ENCODE results near the gene B4GALT1. TPM values are rescaled to one million over a fixed set of nuclear protein-coding genes. Genes with fewer than 3 reads are reported as not detected.

The B4GALT1 gene
- total and polyA plus RNA-seq, 2 of the 8 experiments (the other 6 are each of a cell fraction or from before 2014, with no cell fraction given): 12.8 to 18.2 TPM

DNA sequence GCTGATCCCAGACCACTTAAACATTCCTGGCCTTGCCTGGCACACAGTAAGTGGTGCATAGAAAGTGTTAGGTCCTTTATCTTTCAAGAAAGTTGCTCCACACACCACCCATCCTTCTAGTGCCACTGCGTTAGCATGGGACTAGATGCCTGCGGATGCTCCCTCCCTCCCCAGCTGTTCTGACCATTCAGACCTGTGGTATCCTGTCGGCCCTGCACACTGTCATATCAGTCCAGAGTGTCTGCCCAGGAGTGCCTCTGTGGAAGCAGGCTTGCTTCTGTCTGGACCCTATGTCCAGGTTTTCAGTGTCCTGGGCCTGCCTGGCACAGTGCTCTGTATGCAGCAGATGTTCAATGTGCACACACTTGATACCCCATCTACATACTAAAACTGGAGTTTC, 52.4 kb downstream of the B4GALT1 start:
- H3K4me1 ChIP-seq (replicated peaks in 1 of 4; ENCODE audit: control insufficient read depth in 3 of 4, insufficient read depth in 4 of 4, low read length in 3 of 4): peaks cover 0 to 4% (median 0%) of the 10 kb centered on the region in 4 experiments; a peak in 3 of 7 replicates
- no peaks in the 10 kb centered on the region; the same call in 1 of the 2 replicates for H3K79me1 ChIP-seq (ENCODE audit: low read depth, low read length)
- no peak overlapping the region for H3K4me3 ChIP-seq (ENCODE audit: extremely low read depth in 1 of 4, insufficient read depth in 2 of 4, low read depth in 3 of 4, low read length in 4 of 4)
- no peak for FAIRE-seq
- H3K27ac ChIP-seq (ENCODE audit: low read depth, low read length): no peak overlapping the region
- H3K23ac ChIP-seq (ENCODE audit: insufficient read length): no peak overlapping the region
- no peak overlapping the region for H3K14ac ChIP-seq (ENCODE audit: insufficient read length)
- no peak overlapping the region for H3K18ac ChIP-seq (ENCODE audit: extremely low read depth, low read length)
- CTCF ChIA-PET (ENCODE audit: partially characterized antibody): interaction anchor here (1.0 kb wide), 1 partner anchor 8 kb away, joined by 3 read pairs; no protein-coding TSS in a partner anchor
- no peaks in the 10 kb centered on the region for H3K36me3 ChIP-seq (ENCODE audit: control insufficient read depth in 2 of 4, insufficient read depth in 4 of 4, low read length in 3 of 4)
- H3K27me3 ChIP-seq (replicated peaks in 1 of 4; ENCODE audit: control insufficient read depth in 3 of 4, extremely low read depth in 1 of 4, insufficient read depth in 3 of 4, low read length in 3 of 4): no peaks in the 10 kb centered on the region
- no peak overlapping the region for H2AK5ac ChIP-seq (ENCODE audit: low read depth, low read length)
- no peak overlapping the region for H4K8ac ChIP-seq (ENCODE audit: extremely low read depth, insufficient read depth, low read length)
- no peak overlapping the region for H3K56ac ChIP-seq (replicated peaks; ENCODE audit: insufficient read length, low read depth, low read length)
- 94% methylated on average over 3 of the region's 3 CpGs; no CpG with 5 or more reads in 1 of the 2 experiments for WGBS, 2 experiments (ENCODE audit: extremely low coverage in 1 of 2, insufficient coverage in 1 of 2, insufficient read length in 1 of 2, insufficient replicate concordance in 2 of 2, low coverage in 1 of 2, low lambda C conversion rate in 2 of 2, missing lambda C conversion rate in 1 of 2)
- no peaks in the 10 kb centered on the region for H3K23me2 ChIP-seq (ENCODE audit: low read depth, low read length)
- H3K4me2 ChIP-seq (ENCODE audit: insufficient read depth in 1 of 2, low read depth in 2 of 2, low read length in 2 of 2): no peak overlapping the region
- POLR2A ChIA-PET (ENCODE audit: partially characterized antibody): no interaction called here
- H4K91ac ChIP-seq (replicated peaks; ENCODE audit: insufficient read length, low read length): no peak overlapping the region
- no peak overlapping the region for H2AFZ ChIP-seq (ENCODE audit: low read length)
- H2BK15ac ChIP-seq (ENCODE audit: low read length): no peak overlapping the region
- no peak overlapping the region for H4K5ac ChIP-seq (ENCODE audit: insufficient read length, low read depth, low read length)
- DNase-seq (ENCODE audit: low read depth in 1 of 2, low spot score in 2 of 2): no peak
- H2BK20ac ChIP-seq (ENCODE audit: low read length): no peak overlapping the region
- H3K9ac ChIP-seq (replicated peaks in 1 of 4; ENCODE audit: extremely low read depth in 1 of 4, low read depth in 3 of 4, low read length in 3 of 4): no peak overlapping the region
- no peak overlapping the region for H2BK12ac ChIP-seq (ENCODE audit: low read depth, low read length)
- H2BK5ac ChIP-seq (ENCODE audit: low read depth, low read length): no peak overlapping the region
- H4K20me1 ChIP-seq (replicated peaks in 1 of 2; ENCODE audit: control insufficient read depth in 1 of 2, insufficient read depth in 2 of 2, low read length in 2 of 2): no peaks in the 10 kb centered on the region
- no peaks in the 10 kb centered on the region for H3K9me3 ChIP-seq (ENCODE audit: insufficient read depth in 2 of 2, low read depth in 1 of 2, low read length in 1 of 2)
- H3K79me2 ChIP-seq (ENCODE audit: control insufficient read depth in 1 of 2, insufficient read depth in 2 of 2, low read length in 2 of 2): no peaks in the 10 kb centered on the region
- TF ChIP-seq TEAD4 (IDR thresholded peaks at IDR 0.05; ENCODE audit: low read depth, low read length) (no peak), SIN3A (conservative IDR thresholded peaks at IDR 0.05 in 1 of 2, IDR thresholded peaks at IDR 0.05 in 1 of 2; ENCODE audit: low read depth in 1 of 2, low read length in 2 of 2) (no peak), SP2 (IDR thresholded peaks at IDR 0.05; ENCODE audit: low read length) (no peak)
- TF ChIP-seq, protein P1, sequence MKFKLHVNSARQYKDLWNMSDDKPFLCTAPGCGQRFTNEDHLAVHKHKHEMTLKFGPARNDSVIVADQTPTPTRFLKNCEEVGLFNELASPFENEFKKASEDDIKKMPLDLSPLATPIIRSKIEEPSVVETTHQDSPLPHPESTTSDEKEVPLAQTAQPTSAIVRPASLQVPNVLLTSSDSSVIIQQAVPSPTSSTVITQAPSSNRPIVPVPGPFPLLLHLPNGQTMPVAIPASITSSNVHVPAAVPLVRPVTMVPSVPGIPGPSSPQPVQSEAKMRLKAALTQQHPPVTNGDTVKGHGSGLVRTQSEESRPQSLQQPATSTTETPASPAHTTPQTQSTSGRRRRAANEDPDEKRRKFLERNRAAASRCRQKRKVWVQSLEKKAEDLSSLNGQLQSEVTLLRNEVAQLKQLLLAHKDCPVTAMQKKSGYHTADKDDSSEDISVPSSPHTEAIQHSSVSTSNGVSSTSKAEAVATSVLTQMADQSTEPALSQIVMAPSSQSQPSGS (IDR thresholded peaks at IDR 0.05; ENCODE audit: low read length): no peak
- no peak overlapping the region for H2BK120ac ChIP-seq (replicated peaks; ENCODE audit: low read depth, low read length)
- H3K4ac ChIP-seq (replicated peaks; ENCODE audit: insufficient read length, low read depth, low read length): no peak overlapping the region
